CD4-positive, alpha-beta memory T cell (primary cell): ENCODE results near the gene ABCB8. TPM values are rescaled to one million over a fixed set of nuclear protein-coding genes. Genes with fewer than 3 reads are reported as not detected.

Experiments used
- CTCF ChIA-PET: fragments of 350-600 bp; sonication (Branson Sonifier 250); formaldehyde crosslinking; loops from one replicate; lab custom pipeline; 2021; ENCODE audit warnings: inconsistent platforms; ENCODE audit not compliant: partially characterized antibody; lab: Charles Lee
- POLR2A ChIA-PET: fragments of 350-600 bp; sonication (Branson Sonifier 250); formaldehyde crosslinking; loops from one replicate; lab custom pipeline; 2021; ENCODE audit not compliant: partially characterized antibody; lab: Charles Lee
- DNase-seq, 5 donors: peaks; one replicate each; pipeline versions ENCODE4 v3.0.0 to v3.0.0-alpha.2; 2020 to 2022; ENCODE audit warnings: mixed read lengths in 1 of 5
- H3K27ac ChIP-seq: one replicate; pipeline ENCODE4 v1.7.0; 2013; ENCODE audit warnings: low read depth, low read length
- H3K27me3 ChIP-seq: 2 replicates; pipeline ENCODE4 v1.7.0; 2013; ENCODE audit warnings: mild to moderate bottlenecking, low read length, moderate library complexity; ENCODE audit not compliant: insufficient read depth
- H3K36me3 ChIP-seq: 2 replicates; pipeline ENCODE4 v1.7.0; 2013; ENCODE audit warnings: mild to moderate bottlenecking, low read length, moderate library complexity; ENCODE audit not compliant: insufficient read depth
- H3K4me1 ChIP-seq: 2 replicates; pipeline ENCODE4 v1.7.0; 2013; ENCODE audit warnings: mild to moderate bottlenecking, low read length, moderate library complexity; ENCODE audit not compliant: insufficient read depth
- H3K4me3 ChIP-seq, 2 donors: one replicate each; pipeline ENCODE4 v1.7.0; 2013; ENCODE audit warnings: low read length in 2 of 2, mild to moderate bottlenecking in 1 of 2
- H3K9me3 ChIP-seq, 2 donors: one replicate each; pipeline ENCODE4 v1.7.0; 2013; ENCODE audit warnings: low read length in 2 of 2, control low read depth in 1 of 2; ENCODE audit not compliant: control insufficient read depth in 1 of 2
- H3K27ac Mint-ChIP-seq, 7 donors: one replicate each; pipeline ENCODE4 v1.8.0; 2020 to 2021; ENCODE audit warnings: mixed read lengths in 7 of 7, mild to moderate bottlenecking in 6 of 7, inconsistent platforms in 3 of 7, moderate library complexity in 3 of 7
- H3K27me3 Mint-ChIP-seq, 2 donors: one replicate each; pipeline ENCODE4 v1.8.0; 2020 to 2021; ENCODE audit warnings: mixed read lengths in 2 of 2
- H3K36me3 Mint-ChIP-seq, 2 donors: one replicate each; pipeline ENCODE4 v1.8.0; 2020 to 2021; ENCODE audit warnings: mixed read lengths in 2 of 2, inconsistent platforms in 1 of 2, mild to moderate bottlenecking in 1 of 2
- H3K4me1 Mint-ChIP-seq, 4 donors: one replicate each; pipeline ENCODE4 v1.8.0; 2020 to 2021; ENCODE audit warnings: mixed read lengths in 4 of 4, mild to moderate bottlenecking in 1 of 4
- H3K4me3 Mint-ChIP-seq, 8 donors: one replicate each; pipeline ENCODE4 v1.8.0; 2020 to 2021; ENCODE audit warnings: mixed read lengths in 8 of 8, mild to moderate bottlenecking in 7 of 8, moderate library complexity in 6 of 8, inconsistent platforms in 3 of 8
- H3K9me3 Mint-ChIP-seq, 8 donors: one replicate each; pipeline ENCODE4 v1.8.0; 2020 to 2021; ENCODE audit warnings: mixed read lengths in 8 of 8, mild to moderate bottlenecking in 5 of 8, inconsistent platforms in 3 of 8, moderate library complexity in 1 of 8
- intact Hi-C: fragments of 100-400 bp; cut with micrococcal nuclease; formaldehyde crosslinking; loops from one replicate; pipeline ENCODE4 v1.15.1; 2023
- polyA plus RNA-seq, 2 donors: library from polyadenylated mRNA; unstranded; fragments of 300-500 nt; fragmentation: Illumina TruSeq; gene quantifications; one replicate each; pipeline ENCODE4 v1.2.3, GENCODE V29; 2021
- total RNA-seq, 2 experiments: library from RNA; stranded (reverse); gene quantifications; one replicate each; pipeline ENCODE4 v1.2.3, GENCODE V29; 2021

The ABCB8 gene
- total and polyA plus RNA-seq, 4 experiments from 2014 or later, result 17.8 to 75.8 (median 47.0) TPM

- Histone ChIP-seq H3K27me3 (no peaks in the 10 kb centered on the region), H3K27ac (no peak overlapping the region), H3K9me3 (no peaks in the 10 kb centered on the region), H3K4me1 (peaks cover 38% of the 10 kb centered on the region), H3K36me3 (no peaks in the 10 kb centered on the region), H3K4me3 (no peak overlapping the region)
- H3K36me3 Mint-ChIP-seq, result peaks cover 0 to 6% of the 10 kb centered on the region in 2 donors
- no peaks in the 10 kb centered on the region for H3K27me3 Mint-ChIP-seq
- DNase-seq, result peak in 1 of 5 donors; percentile 25
- H3K27ac Mint-ChIP-seq, result peak overlapping the region in 1 of 7 donors; percentile 65
- H3K4me3 Mint-ChIP-seq, result no peak overlapping the region
- ChIA-PET CTCF (interaction anchor here (0.9 to 2.6 kb wide), 3 partner anchors 13 to 18 kb away, joined by 3 to 6 read pairs (median 3); no protein-coding TSS in a partner anchor), POLR2A (no interaction called here)
- intact Hi-C loops, result no loop called here
- H3K9me3 Mint-ChIP-seq, result peaks cover 0 to 2% (median 0%) of the 10 kb centered on the region in 8 donors
- H3K4me1 Mint-ChIP-seq, result peaks cover 16 to 49% (median 33%) of the 10 kb centered on the region in 4 donors
These were observed 26.7 kb upstream of the ABCB8 start for GRCh38 chr7:151001546-151001945.

DNA sequence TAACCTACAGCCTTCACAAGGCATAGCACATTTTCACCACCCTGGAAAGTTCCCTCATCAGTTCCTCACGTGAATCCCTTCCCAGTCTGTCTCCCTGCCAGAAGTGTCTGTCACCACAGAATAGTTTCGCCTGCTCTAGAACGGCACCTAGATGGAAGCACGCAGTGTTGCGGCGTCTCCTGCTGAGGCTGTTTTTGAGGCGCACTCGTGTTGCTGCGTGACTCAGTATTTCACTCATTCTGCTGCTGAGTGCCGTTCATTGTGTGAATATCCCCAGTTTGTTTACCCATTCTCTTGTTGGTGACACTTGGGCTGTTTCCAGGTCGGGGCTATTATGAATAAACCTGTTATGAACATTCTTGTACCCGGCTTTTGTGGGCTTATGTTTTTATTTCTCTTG lies 24.7 kb upstream of the ABCB8 start:
- ChIA-PET CTCF (interaction anchor here (0.8 to 8.3 kb wide), 3 partner anchors 14 to 19 kb away, joined by 3 to 93 read pairs (median 3); no protein-coding TSS in a partner anchor), POLR2A (no interaction called here)
- no peaks in the 10 kb centered on the region for H3K36me3 ChIP-seq
- H3K27me3 ChIP-seq, result no peaks in the 10 kb centered on the region
- H3K9me3 ChIP-seq, result no peaks in the 10 kb centered on the region
- H3K4me1 ChIP-seq, result peaks cover 41% of the 10 kb centered on the region
- Mint-ChIP-seq H3K27ac (peak overlapping the region in 3 of 7 donors; percentile 22 to 80 (median 37)), H3K36me3 (peaks cover 0 to 6% of the 10 kb centered on the region in 2 donors), H3K27me3 (no peaks in the 10 kb centered on the region), H3K4me1 (peaks cover 21 to 52% (median 35%) of the 10 kb centered on the region in 4 donors), H3K9me3 (peaks cover 0 to 2% (median 0%) of the 10 kb centered on the region in 8 donors), H3K4me3 (no peak overlapping the region)
- no peak for DNase-seq
- no peak overlapping the region for H3K4me3 ChIP-seq
- intact Hi-C loops, result no loop called here
- no peak overlapping the region for H3K27ac ChIP-seq

DNA sequence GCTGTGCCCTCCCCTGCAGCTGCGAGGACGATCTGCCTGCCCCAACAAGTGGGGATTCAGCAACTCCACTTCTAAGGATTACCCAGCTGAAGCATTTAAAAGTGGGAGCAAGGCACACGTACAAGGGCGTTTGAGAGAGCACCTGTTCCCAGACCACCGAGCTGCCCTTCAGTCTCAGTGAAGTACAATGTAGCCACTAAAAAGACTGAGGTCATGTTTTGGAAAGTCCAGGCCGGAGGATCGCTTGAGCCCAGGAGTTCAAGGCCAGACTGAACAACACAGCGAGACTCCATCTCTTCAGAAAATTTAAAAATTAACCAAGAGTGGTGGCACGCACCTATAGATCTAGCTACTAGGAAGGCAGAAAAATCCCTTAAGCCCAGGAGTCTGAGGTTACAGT lies 22.7 kb upstream of the ABCB8 start:
- Mint-ChIP-seq H3K4me3 (peak overlapping the region in 1 of 8 donors; percentile 12), H3K27ac (peak overlapping the region in 5 of 7 donors; percentile 35 to 82 (median 73)), H3K9me3 (peaks cover 0 to 2% (median 0%) of the 10 kb centered on the region in 8 donors), H3K27me3 (no peaks in the 10 kb centered on the region), H3K4me1 (peaks cover 22 to 60% (median 38%) of the 10 kb centered on the region in 4 donors), H3K36me3 (peaks cover 0 to 3% of the 10 kb centered on the region in 2 donors)
- Histone ChIP-seq H3K4me3 (no peak overlapping the region), H3K9me3 (no peaks in the 10 kb centered on the region), H3K27me3 (no peaks in the 10 kb centered on the region), H3K4me1 (peaks cover 43% of the 10 kb centered on the region), H3K36me3 (no peaks in the 10 kb centered on the region), H3K27ac (no peak overlapping the region)
- no peak for DNase-seq
- CTCF ChIA-PET, result interaction anchor here (1.2 to 8.3 kb wide), 5 partner anchors 12 to 107 kb away, joined by 3 to 93 read pairs (median 4); no protein-coding TSS in a partner anchor
- POLR2A ChIA-PET, result interaction anchor here (1.5 to 7.9 kb wide), 2 partner anchors 8 to 13 kb away, joined by 4 to 77 read pairs; no protein-coding TSS in a partner anchor
- intact Hi-C loops, result no loop called here

GRCh38 chr7:151006590-151007300 lies 21.5 kb upstream of the ABCB8 start:
- Histone ChIP-seq H3K27ac (no peak overlapping the region), H3K9me3 (no peaks in the 10 kb centered on the region), H3K27me3 (no peaks in the 10 kb centered on the region), H3K36me3 (no peaks in the 10 kb centered on the region), H3K4me1 (peaks cover 55% of the 10 kb centered on the region), H3K4me3 (no peak overlapping the region)
- Mint-ChIP-seq H3K4me1 (peaks cover 28 to 67% (median 45%) of the 10 kb centered on the region in 4 donors), H3K9me3 (peaks cover 0 to 2% (median 0%) of the 10 kb centered on the region in 8 donors), H3K36me3 (peaks cover 0 to 3% of the 10 kb centered on the region in 2 donors), H3K27me3 (no peaks in the 10 kb centered on the region), H3K4me3 (peak overlapping the region in 3 of 8 donors; percentile 25 to 42 (median 27)), H3K27ac (peak overlapping the region in 5 of 7 donors; percentile 48 to 98 (median 67))
- POLR2A ChIA-PET, result interaction anchor here (2.2 to 13.0 kb wide), 5 partner anchors 9 to 33 kb away, joined by 10 to 182 read pairs (median 68); partner anchors contain the start of genes ABCB8 and NOS3
- CTCF ChIA-PET, result interaction anchor here (1.3 to 9.1 kb wide), 7 partner anchors 9 to 44 kb away, joined by 4 to 93 read pairs (median 22); partner anchors contain the start of gene NOS3
- intact Hi-C loops, result no loop called here
- peak in 1 of 5 donors; percentile 41 for DNase-seq

DNA sequence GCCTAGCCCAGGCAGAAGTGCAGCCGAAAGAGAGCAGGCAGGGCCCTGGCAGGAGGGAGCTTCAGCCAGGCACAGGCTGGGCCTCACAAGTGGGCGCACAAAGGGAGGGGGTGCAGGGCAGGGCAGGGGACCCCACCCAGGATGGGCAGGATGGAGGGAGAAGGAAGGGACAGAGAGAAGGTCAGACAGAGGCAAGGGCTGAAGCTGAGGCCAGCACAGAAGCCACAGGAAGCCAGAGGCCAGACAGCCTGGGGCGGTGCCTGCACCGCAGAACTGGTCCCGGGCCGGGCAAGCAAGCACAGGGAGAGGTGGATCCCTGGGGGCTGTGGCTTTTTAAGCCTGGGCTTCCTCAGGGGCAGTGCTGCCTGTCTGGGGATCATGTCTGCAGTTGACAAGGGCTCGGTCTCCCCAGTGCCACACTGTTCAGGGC lies 20.8 kb upstream of the ABCB8 start:
- intact Hi-C loops, result no loop called here
- Histone ChIP-seq H3K9me3 (no peaks in the 10 kb centered on the region), H3K4me3 (peak overlapping the region in 1 of 2 donors; percentile 17), H3K27me3 (no peaks in the 10 kb centered on the region), H3K4me1 (peaks cover 62% of the 10 kb centered on the region), H3K36me3 (no peaks in the 10 kb centered on the region), H3K27ac (peak overlapping the region; percentile 69)
- Mint-ChIP-seq H3K9me3 (peaks cover 0 to 2% (median 0%) of the 10 kb centered on the region in 8 donors), H3K27me3 (no peaks in the 10 kb centered on the region), H3K36me3 (peaks cover 0 to 5% of the 10 kb centered on the region in 2 donors), H3K27ac (peak overlapping the region; percentile 87 to 98 (median 96)), H3K4me3 (peak overlapping the region; percentile 72 to 90 (median 88)), H3K4me1 (peaks cover 34 to 74% (median 52%) of the 10 kb centered on the region in 4 donors)
- peak in 1 of 5 donors; percentile 37 for DNase-seq
- ChIA-PET CTCF (interaction anchor here (1.1 to 9.1 kb wide), 13 partner anchors 10 to 109 kb away, joined by 3 to 93 read pairs (median 9); partner anchors contain the start of genes ABCB8 and NOS3), POLR2A (interaction anchor here (1.0 to 13.0 kb wide), 10 partner anchors 9 to 219 kb away, joined by 3 to 182 read pairs (median 12); partner anchors contain the start of genes ABCB8, ABCF2, FASTK and NOS3)

DNA sequence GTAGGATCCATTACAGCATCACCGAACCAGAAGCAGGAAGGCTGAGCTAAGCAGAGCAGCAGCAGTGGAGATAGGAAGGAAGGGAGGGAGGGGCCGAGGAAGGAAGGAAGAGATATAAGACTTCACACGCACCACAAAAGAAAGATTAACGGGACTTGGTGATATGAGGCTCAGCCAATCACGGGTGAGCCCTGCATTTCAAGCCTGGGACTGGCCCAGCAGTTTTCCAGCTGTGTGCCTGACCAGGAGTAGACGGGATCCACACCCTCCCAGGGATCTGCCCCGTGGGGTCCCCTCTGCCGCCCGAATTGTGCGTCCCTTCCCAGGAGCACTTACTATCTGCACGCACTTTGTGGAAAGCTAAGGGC lies 20.1 kb upstream of the ABCB8 start:
- H3K27me3 ChIP-seq, result no peaks in the 10 kb centered on the region
- no peaks in the 10 kb centered on the region for H3K9me3 ChIP-seq
- peak overlapping the region; percentile 87 to 98 (median 96) for H3K27ac Mint-ChIP-seq
- DNase-seq, result peak; percentile 55 to 65 (median 63)
- ChIA-PET CTCF (interaction anchor here (0.9 to 9.1 kb wide), 17 partner anchors 10 to 110 kb away, joined by 3 to 93 read pairs (median 5); partner anchors contain the start of genes ABCB8 and NOS3), POLR2A (interaction anchor here (0.9 to 13.0 kb wide), 13 partner anchors 10 to 219 kb away, joined by 3 to 182 read pairs (median 7); partner anchors contain the start of genes ABCB8, ABCF2, FASTK and NOS3)
- intact Hi-C loops, result loop anchor here (1.0 kb wide), 1 partner anchor 33 kb away; no protein-coding TSS in a partner anchor
- peak overlapping the region; percentile 17 to 53 for H3K4me3 ChIP-seq
- no peaks in the 10 kb centered on the region for H3K36me3 ChIP-seq
- H3K9me3 Mint-ChIP-seq, result peaks cover 0 to 2% (median 0%) of the 10 kb centered on the region in 8 donors
- peak overlapping the region; percentile 69 for H3K27ac ChIP-seq
- H3K4me1 ChIP-seq, result peaks cover 69% of the 10 kb centered on the region
- H3K27me3 Mint-ChIP-seq, result no peaks in the 10 kb centered on the region
- peak overlapping the region; percentile 80 to 90 (median 88) for H3K4me3 Mint-ChIP-seq
- peaks cover 37 to 81% (median 57%) of the 10 kb centered on the region in 4 donors for H3K4me1 Mint-ChIP-seq
- peaks cover 0 to 8% of the 10 kb centered on the region in 2 donors for H3K36me3 Mint-ChIP-seq
